Measurements from ENCODE around the gene MYLK3.
A peak's percentile ranks its signal among the peaks of the same experiment; 100 is the strongest.
"Not testable (repeated sequence)": the region's sequence is repeated elsewhere in the genome, so short reads cannot be mapped to it uniquely, and the experiment has no call there.

Gene MYLK3

DNA sequence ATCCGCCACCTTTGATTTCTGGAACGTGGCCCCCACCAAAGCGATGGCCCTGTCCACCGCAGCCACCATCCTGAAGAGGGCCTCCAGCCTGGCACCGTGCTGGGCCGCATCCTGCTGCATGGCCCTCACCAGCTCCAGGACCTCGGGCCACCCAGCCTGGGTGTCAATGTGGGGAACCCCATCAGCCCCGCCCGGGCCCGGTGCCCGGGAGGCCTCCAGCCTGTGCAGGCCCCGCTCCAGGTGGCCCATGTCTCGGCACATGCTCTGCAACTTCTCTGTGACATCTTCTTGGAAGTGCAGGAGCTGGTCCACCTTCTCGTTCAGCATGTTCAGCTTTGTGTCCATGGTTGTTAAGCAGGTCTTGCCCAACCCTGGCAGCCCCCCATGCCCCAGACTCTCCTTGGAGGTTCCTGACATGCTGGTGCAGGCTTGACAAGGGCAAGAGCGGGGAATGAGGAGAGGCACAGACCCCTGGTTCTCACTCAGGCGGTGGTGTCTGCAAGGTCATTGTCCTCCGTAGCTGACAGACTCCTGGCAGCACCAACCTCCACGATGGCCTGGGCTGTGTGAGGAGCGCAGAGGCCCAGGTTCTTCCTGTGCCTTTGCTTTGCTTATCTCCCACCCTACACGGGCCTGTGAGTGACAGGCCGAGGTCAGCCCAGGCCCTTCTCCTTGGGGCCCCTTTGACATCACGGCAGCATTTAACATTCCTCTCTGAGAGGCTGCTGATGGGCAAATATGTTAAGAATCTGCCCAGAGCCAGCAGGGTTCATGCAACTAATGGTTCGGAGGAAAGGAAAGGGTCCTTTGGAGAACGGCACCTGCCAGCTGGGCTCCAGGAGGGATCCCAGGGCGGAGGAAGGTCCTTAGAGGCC lies at the start of gene MYLK3:
TSS of gene MYLK3 (minus strand) at position 568 of the 875 bp plus-strand sequence. CDS start at position 417, 151 bp downstream.
- no peak for DNase-seq
- in situ Hi-C loops (cut with MboI; ENCODE audit: low pct_unique_long_range_greater_than_20kb, low sequenced_read_pairs), result no loop called here

DNA sequence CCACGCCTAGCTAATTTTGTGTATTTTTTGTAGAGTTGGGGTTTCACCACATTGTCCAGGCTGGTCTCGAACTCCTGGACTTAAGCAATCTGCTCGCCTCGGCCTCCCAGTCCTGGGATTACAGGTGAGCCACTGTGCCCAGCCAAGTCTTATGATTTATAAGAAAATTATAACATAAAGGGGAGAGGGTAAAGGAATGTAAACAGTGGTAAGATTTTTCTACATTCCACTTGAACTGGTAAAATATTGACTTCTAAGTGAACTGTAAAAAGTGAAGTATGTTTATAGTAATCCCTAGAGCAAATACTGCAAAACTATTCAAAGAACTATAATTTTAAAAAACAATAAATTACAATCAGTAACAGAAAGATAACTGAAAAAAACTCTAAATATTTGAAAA lies 49.4 kb upstream of the MYLK3 start:
- in situ Hi-C loops (cut with MboI; ENCODE audit: low pct_unique_long_range_greater_than_20kb, low sequenced_read_pairs), result no loop called here
- DNase-seq, result no peak

DNA sequence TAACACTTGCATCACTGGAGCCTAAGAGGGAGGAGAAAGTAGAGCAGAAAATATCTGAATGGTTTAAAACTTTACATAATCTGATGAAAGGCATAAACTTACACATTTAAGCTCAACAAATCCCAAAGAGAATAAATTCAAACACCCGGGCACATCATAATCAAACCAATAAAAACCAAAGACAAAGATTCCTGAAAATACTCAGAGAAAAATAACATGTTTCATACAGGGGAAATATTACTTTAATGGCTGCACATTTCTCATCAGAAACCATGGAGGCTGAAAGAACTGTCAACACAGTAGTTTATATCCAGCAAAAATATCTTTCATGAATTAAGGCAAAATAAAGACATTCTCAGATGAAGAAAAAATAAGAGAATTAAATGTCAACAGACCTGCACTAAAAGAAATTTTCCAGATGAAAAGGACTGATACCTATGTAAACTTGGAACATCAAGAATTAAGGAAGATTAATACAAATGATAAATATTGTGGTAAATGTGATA lies 48.7 kb upstream of the MYLK3 start:
- no peak for DNase-seq
- in situ Hi-C loops (cut with MboI; ENCODE audit: low pct_unique_long_range_greater_than_20kb, low sequenced_read_pairs), result no loop called here

DNA sequence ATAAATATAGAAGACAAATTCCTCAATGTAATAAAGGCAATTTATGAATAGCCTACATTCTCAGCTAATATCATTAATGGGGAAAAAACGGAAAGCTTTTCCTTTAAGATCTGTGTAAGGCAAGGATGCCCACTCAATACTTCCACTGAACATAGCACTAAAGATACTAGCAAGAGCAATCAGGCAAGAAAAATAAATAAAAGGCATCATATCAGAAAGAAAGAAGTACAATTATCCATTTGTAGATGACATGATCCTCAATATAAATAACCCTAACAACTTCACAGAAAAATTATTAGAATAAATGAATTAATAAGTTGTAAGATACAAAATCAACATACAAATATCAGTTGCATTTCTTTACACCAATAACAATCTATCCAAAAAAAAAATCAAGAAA lies 45.7 kb upstream of the MYLK3 start:
- DNase-seq, result no peak
- in situ Hi-C loops (cut with MboI; ENCODE audit: low pct_unique_long_range_greater_than_20kb, low sequenced_read_pairs), result no loop called here

DNA sequence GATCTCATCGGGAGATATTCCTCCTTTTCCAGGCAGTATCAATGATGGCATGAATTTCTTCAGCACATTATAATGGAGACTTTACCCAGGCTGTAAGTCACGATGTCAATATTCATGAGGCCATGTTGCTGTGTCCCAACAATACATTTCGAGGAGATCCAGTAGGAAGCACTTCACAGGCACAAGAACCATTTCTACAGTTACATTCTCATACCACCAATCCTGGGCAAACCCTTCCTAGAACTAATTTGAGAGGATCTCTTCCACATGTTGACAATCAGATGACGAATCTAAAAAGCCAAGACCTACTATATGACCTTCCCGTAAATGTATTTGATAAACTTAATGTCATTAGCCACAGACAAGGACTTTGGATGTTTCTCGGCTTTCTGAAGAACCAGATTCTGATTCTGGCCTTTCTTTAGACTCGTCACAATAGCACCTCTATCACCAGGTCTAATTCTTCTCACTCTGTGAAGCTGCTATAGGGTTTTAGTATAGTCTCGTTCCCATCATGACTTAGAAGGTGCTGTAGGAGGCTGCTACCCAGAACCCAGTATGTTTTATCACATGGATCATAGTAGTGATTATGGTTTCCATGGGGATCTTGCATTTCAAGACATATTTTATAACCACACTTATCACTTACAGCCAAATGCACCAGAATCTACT lies 42.6 kb upstream of the MYLK3 start:
- no peak for DNase-seq
- in situ Hi-C loops (cut with MboI; ENCODE audit: low pct_unique_long_range_greater_than_20kb, low sequenced_read_pairs), result no loop called here

DNA sequence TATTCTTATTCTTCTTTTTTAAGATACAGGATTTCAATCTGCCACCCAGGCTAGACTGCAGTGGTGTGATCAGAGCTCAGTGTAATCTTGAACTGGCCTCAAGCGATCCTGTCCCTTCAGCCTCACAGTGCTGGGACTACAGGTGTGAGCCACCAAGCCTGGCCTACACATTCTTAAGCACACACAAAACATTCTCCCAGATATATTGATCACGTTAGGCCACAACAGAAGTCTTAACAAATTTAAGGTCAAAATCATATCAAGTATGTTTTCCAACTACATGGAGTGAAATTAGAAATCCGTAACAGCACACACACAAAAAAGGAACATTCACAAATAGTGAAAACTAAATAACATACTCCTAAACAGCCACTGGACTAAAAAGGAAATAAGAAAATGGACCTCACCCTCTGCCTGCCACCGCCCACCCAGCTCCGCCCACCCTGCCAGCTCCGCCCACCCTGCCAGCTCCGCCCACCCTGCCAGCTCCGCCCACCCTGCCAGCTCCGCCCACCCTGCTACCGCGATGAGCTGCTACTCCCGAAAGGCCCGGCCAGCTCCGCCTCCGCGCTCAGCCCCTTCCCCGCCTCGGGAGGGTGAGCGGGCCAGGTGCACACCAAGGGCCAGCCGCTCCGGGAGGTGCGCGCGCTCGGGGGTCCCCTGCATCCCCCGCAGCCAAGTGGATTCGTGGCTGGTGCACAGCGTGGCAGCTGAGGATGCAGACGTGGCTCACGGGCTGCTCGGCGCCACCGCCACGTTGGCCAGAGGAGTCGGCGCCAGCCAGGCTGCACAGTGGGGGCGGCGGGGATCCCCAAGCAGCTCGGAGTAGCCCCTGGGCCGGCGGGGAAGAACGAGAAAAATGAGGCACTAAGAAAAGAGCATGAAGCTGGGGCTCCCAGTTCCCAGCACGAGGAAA lies 41.6 kb upstream of the MYLK3 start:
- DNase-seq, result no peak
- in situ Hi-C loops (cut with MboI; ENCODE audit: low pct_unique_long_range_greater_than_20kb, low sequenced_read_pairs), result no loop called here

DNA sequence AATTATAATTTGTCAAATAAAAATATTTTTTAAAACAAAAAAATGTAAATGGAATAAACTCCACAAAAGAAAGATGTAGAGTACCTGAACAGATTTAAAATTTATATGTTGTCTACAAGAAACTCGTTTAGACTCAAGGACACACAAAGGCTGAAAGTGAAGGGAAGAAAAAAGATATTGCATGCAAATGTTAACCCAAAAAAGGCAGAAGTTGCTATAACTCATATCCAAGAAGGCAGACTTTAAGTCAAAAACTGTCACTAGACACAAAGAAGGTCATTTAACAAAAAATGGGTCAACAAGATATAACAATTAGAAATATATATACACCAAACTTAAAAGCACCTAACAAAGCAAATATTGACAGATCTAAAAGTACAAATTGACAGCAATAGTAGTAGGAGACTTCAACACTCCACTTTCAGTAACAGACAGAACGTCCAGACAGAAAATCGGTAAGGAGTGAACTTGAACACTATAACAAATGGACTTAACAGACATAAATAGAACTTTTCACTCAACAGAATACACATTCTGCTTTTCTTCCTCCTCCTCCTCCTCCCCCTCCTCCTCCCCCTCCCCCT lies 40.8 kb upstream of the MYLK3 start:
- in situ Hi-C loops (cut with MboI; ENCODE audit: low pct_unique_long_range_greater_than_20kb, low sequenced_read_pairs), result no loop called here
- no peak for DNase-seq

DNA sequence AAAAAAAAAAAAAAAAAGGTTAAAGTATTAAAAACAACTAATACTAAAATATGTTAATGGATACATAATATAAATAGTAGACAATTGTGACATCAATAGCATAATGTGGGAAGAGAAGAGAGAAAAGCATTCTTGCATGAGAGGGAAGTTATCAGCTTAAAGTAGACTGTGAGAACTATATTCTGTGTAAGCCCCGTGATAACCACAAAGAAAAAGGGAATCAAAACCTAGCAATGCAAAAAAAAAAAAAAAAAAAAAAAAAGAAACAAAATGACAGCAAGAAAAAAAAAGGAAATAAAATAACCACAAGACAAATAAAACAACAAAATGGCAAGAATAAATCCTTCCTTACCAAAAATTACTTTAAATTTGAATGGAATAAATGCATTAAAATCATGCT lies 39.8 kb upstream of the MYLK3 start:
- DNase-seq, result no peak
- in situ Hi-C loops (cut with MboI; ENCODE audit: low pct_unique_long_range_greater_than_20kb, low sequenced_read_pairs), result no loop called here

DNA sequence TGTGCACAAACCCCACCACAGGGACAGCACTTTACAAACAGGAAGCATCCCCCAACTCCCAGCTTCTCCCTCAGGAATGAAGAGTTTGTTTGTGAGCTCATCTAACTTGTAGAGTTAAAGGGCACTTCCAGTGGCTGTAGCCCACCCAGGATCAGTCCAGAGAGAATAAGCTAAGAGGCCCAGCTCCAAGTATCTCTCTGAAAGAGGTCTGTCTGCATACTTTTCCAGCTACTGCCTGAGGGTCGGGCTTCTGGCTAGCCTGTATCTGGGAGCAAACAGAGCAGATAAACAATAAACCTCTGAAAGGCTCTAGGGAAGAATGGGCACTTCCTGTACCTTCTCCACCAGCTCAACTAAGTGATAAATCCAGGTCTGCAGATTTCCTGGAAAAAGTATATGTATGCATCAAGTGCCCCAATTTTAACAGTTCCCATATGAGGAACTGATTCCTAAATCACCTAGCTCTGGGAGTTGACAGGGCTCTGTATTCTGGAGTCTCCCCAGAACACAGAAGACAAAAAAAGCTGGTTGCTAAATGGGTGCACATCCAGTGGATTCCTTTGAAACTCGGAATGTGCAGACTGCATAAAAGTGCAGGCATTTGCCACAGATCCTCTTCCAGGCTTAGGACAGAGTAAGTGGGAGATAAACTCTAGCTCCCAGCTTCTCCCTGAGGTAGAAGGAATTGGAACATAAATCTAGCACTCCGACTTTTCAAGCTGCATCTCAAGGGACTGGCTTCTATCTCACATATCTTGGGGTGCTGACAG lies 37.1 kb upstream of the MYLK3 start:
- in situ Hi-C loops (cut with MboI; ENCODE audit: low pct_unique_long_range_greater_than_20kb, low sequenced_read_pairs), result no loop called here
- DNase-seq, result no peak

DNA sequence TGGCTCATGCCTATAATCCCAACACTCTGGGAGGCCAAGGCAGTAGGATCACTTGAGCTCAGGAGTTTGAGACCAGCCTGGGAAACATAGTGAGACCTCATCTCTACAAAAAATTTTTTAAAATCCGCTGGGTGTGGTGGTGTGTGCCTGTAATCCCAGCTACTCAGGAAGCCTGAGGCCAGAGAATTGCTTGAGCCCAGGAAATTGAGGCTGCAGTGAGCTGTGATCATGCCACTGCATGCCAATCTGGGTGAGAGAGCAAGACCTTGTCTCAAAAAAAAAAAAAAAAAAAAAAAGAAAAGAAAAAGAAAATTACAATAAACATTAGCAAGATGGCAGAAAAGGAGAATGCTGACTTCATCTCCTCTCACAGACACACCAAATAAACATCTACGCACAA lies 36.4 kb upstream of the MYLK3 start:
- DNase-seq; in situ Hi-C loops (cut with MboI; ENCODE audit: low pct_unique_long_range_greater_than_20kb, low sequenced_read_pairs): not testable (repeated sequence)

DNA sequence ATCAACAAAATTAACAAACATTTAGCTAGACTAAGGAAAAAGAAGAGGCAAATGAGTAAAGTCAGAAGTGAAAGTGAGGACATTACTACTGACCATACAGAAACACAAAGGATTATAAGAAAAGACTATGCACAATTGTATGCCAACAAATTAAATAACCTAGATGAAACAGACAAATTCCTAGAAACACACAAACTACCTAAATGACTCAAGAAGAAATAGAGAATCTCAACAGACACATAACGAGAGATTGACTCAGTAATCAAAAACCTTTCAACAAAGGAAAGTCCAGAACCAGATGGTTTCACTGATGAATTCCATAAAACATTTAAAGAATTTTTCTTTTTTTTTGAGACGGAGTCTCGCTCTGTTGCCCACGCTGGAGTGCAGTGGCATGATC lies 35.7 kb upstream of the MYLK3 start:
- no peak for DNase-seq
- in situ Hi-C loops (cut with MboI; ENCODE audit: low pct_unique_long_range_greater_than_20kb, low sequenced_read_pairs), result no loop called here

DNA sequence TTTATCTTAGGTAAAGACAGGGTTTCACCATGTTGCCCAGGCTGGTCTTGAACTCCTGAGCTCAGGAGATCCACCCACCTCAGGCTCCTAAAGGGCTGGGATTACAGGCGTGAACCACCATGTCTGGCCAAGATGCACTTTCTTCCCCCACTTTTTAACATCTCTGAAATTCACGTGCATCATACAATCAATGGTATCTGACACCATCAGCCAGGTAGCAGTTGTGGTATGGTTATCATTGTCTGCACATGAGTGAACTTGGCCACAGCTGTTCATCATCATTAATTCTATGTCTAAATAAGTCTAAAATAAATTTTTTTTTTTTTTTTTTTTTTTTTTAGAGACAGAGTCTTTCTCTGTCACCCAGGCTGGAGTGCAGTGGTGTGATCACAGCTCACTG lies 34.2 kb upstream of the MYLK3 start:
- in situ Hi-C loops (cut with MboI; ENCODE audit: low pct_unique_long_range_greater_than_20kb, low sequenced_read_pairs), result no loop called here
- no peak for DNase-seq

DNA sequence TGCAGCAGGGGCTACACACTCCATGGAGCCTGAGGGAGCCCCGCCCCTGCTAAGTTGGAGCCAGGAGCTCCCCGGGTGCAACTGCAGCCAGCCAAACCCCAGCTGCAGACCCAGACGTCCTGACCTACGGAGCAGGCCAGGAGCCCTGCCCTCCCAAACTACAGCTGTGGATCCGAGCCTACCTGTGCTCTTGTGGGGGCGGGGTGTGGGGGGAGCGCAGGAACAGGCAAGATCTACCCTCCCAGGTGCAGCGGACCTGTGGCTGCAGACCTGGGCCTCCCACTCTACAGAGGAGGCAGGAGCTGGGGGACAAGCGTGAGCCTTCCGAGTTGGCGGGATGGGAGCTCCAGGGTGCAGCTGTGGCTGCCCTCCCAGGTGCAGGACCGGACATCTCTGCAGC lies 29.7 kb upstream of the MYLK3 start:
- DNase-seq, result no peak
- in situ Hi-C loops (cut with MboI; ENCODE audit: low pct_unique_long_range_greater_than_20kb, low sequenced_read_pairs), result no loop called here

DNA sequence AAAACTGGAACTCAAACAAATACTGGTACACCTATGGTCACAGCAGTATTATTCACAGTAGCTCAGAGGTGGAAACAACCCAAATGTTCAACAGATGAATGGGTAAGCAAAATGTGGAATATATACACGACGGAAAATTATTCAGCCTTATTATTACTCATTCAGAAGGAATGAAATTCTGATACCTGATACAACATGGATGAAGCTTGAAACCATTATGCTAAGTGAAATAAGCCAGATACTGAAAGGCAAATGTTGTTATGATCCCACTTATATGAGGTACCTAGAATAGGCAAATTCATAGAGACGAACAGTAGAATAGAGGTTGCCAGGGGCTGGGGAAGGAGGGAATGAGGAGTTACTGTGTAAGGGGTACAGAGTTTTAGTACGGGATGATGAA lies 27.1 kb upstream of the MYLK3 start:
- no peak for DNase-seq
- in situ Hi-C loops (cut with MboI; ENCODE audit: low pct_unique_long_range_greater_than_20kb, low sequenced_read_pairs), result no loop called here

DNA sequence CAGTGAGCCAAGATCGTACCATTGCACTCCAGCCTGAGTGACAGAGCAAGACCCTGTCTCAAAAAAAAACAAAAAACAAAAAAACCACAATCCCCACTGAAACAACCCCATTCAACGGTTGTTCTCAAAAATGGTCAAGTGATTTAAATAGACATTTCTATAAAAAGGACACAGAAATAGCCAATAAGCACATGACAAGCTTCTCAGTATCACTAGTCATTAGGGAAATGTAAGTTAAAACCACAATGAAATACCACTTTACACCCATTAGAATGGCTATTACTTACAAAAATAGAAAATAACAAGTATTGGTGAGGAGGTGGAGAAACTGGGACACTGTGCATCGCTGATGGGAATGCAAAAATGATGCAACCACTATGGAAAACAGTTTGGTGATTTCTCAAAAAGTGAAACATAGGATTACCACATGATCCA lies 26.6 kb upstream of the MYLK3 start:
- no peak for DNase-seq
- in situ Hi-C loops (cut with MboI; ENCODE audit: low pct_unique_long_range_greater_than_20kb, low sequenced_read_pairs), result no loop called here

DNA sequence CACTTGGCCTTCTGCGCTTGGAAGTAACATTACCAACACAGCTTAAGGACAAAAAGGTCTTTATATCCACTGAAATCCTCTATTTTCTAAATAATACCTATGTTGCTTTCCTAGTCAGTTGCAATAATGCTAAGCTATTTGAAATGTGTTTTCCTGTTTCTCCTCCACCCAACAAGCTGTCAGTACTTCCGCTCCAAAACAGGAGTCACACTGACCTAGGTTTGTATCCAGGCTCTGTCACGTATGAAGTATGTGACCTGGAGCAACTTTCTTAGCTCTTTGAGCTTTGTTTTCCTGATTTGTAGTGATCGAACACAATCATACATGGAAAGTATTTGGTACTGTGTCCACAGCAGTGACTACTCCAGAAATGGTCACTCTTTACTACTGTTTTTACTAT lies 24.3 kb upstream of the MYLK3 start:
- no peak for DNase-seq
- in situ Hi-C loops (cut with MboI; ENCODE audit: low pct_unique_long_range_greater_than_20kb, low sequenced_read_pairs), result no loop called here

DNA sequence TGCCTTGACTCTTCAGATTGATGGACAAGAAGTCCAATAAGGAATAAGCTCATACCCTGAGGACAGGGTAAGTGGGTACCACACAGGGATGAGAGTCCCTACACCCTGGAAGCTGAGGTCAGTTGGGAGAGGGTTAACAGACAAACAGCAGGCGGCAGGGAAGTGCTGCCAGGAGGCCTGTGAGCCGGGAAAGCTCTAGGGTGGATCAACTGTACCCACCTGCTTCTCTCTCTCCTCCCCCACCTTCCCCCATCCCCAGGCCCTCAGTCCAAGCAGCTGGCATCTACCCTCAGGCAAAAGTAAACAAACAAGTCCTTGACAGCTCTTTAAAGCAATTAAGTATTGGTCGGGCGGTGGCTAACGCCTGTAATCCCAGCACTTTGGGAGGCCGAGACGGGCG lies 20.7 kb upstream of the MYLK3 start:
- DNase-seq, result no peak
- in situ Hi-C loops (cut with MboI; ENCODE audit: low pct_unique_long_range_greater_than_20kb, low sequenced_read_pairs), result no loop called here

DNA sequence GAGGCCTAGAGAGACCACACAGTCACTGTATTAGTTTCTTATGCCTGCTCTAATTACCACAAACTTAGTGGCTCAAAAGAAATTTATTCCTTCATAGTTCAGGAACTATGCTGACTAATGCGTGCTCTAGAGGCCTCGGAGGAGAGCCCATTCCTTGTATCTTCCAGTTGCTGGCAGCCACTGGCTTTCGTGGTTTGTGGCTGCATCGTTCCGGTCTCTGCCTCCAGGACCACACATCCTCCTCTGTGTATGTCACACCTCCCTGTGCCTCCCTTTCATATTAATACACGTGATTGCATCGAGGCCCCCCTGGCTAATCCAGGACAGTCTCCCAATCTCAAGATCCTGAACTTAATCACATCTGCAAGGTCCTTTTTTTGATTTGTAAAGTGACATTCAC lies 16.9 kb upstream of the MYLK3 start:
- in situ Hi-C loops (cut with MboI; ENCODE audit: low pct_unique_long_range_greater_than_20kb, low sequenced_read_pairs), result no loop called here
- DNase-seq, result peak; percentile 62

Measured in KBM-7 (cell line).